Liver (tissue), 9 donors: ENCODE measurements around the gene TMEM229A. TPM values are rescaled to one million over a fixed set of nuclear protein-coding genes. Genes with fewer than 3 reads are reported as not detected.

Source experiments
- DNase-seq: peaks from one replicate; pipeline ENCODE4 v3.0.0-alpha.2; 2017; ENCODE audit warnings: low spot score
- H3K27ac ChIP-seq, 2 donors: one replicate each; pipeline ENCODE4 v1.7.0; 2013; ENCODE audit warnings: inconsistent platforms in 2 of 2, low read length in 2 of 2, control low read depth in 1 of 2, low read depth in 1 of 2, mild to moderate bottlenecking in 1 of 2
- H3K27me3 ChIP-seq, 4 donors: one replicate each; pipeline versions ENCODE4 v1.6.1 to v1.7.0; 2013; ENCODE audit warnings: low read length in 3 of 4, inconsistent platforms in 1 of 4, mild to moderate bottlenecking in 1 of 4, moderate library complexity in 1 of 4; ENCODE audit not compliant: control insufficient read depth in 4 of 4, insufficient read depth in 4 of 4
- H3K36me3 ChIP-seq, 4 donors: one replicate each; pipeline versions ENCODE4 v1.6.1 to v1.7.0; 2013; ENCODE audit warnings: low read length in 3 of 4, mild to moderate bottlenecking in 3 of 4, low read depth in 1 of 4, moderate library complexity in 1 of 4; ENCODE audit not compliant: control insufficient read depth in 4 of 4, insufficient read depth in 3 of 4
- H3K4me1 ChIP-seq, 4 donors: one replicate each; pipeline versions ENCODE4 v1.6.1 to v1.7.0; 2013; ENCODE audit warnings: low read length in 3 of 4, mild to moderate bottlenecking in 3 of 4, moderate library complexity in 1 of 4; ENCODE audit not compliant: control insufficient read depth in 4 of 4, insufficient read depth in 4 of 4
- H3K4me3 ChIP-seq, 3 donors: one replicate each; pipeline versions ENCODE4 v1.6.1 to v1.7.0; 2013; ENCODE audit warnings: low read length in 3 of 3, control low read depth in 1 of 3, low read depth in 1 of 3, mild to moderate bottlenecking in 1 of 3
- H3K9ac ChIP-seq, 2 donors: one replicate each; pipeline ENCODE4 v1.7.0; 2013; ENCODE audit warnings: low read length in 2 of 2, mild to moderate bottlenecking in 2 of 2, moderate library complexity in 2 of 2, control low read depth in 1 of 2, low read depth in 1 of 2
- H3K9me3 ChIP-seq, 4 donors: one replicate each; pipeline versions ENCODE4 v1.6.1 to v1.7.0; 2013; ENCODE audit warnings: low read length in 3 of 4; ENCODE audit not compliant: control insufficient read depth in 4 of 4
- EGR1 ChIP-seq, 2 donors: IDR thresholded peaks; 2 replicates each; pipeline ENCODE4 v1.6.1; 2016 to 2018; ENCODE audit warnings: antibody characterized with exemption in 2 of 2, low read depth in 2 of 2
- FOXA1 ChIP-seq: IDR thresholded peaks from 2 replicates; pipeline ENCODE4 v1.6.1; 2016; ENCODE audit warnings: antibody characterized with exemption
- FOXA2 ChIP-seq: IDR thresholded peaks from 2 replicates; pipeline ENCODE4 v1.6.1; 2016; ENCODE audit warnings: antibody characterized with exemption
- GABPA ChIP-seq, 2 donors: IDR thresholded peaks in 1 of 2; conservative IDR thresholded peaks in 1 of 2; 2 replicates each; pipeline ENCODE4 v1.6.1; 2016; ENCODE audit warnings: antibody characterized with exemption in 2 of 2, mild to moderate bottlenecking in 1 of 2, moderate library complexity in 1 of 2
- HNF4A ChIP-seq, 2 donors: conservative IDR thresholded peaks; 2 replicates each; pipeline ENCODE4 v1.6.1; 2016; ENCODE audit warnings: antibody characterized with exemption in 2 of 2, mild to moderate bottlenecking in 2 of 2
- JUND ChIP-seq, 2 donors: IDR thresholded peaks; 2 replicates each; pipeline ENCODE4 v1.6.1; 2016; ENCODE audit warnings: antibody characterized with exemption in 2 of 2
- MAX ChIP-seq: IDR thresholded peaks from 2 replicates; pipeline ENCODE4 v1.6.1; 2016; ENCODE audit warnings: antibody characterized with exemption
- TAF1 ChIP-seq: conservative IDR thresholded peaks from 2 replicates; pipeline ENCODE4 v1.6.1; 2016; ENCODE audit warnings: antibody characterized with exemption, mild to moderate bottlenecking
- YY1 ChIP-seq: IDR thresholded peaks from 2 replicates; pipeline ENCODE4 v1.6.1; 2016; ENCODE audit warnings: antibody characterized with exemption, mild to moderate bottlenecking
- WGBS: extraction: QIAGEN DNeasy Blood & Tissue Kit; methylation state at CpG from one replicate; pipeline ENCODE4 v1.1.7; 2013; 5-methylcytosine and 5-hydroxymethylcytosine counted together
- polyA plus RNA-seq, 2 donors: library from polyadenylated mRNA; stranded (reverse) in 1 of 2; unstranded in 1 of 2; fragments of 200-250 nt in 1 of 2; fragments of >200 nt in 1 of 2; fragmentation: Nextera tagmentation in 1 of 2; extraction: Ambion mirVana in 1 of 2; gene quantifications; one replicate each; pipeline versions ENCODE4 v1.2.1 to v1.2.3, GENCODE V29; 2013 to 2015
- total RNA-seq, 2 donors: library from RNA; depleted of rRNA; stranded (reverse); fragments of >200 nt; gene quantifications; one replicate each; pipeline ENCODE4 v1.2.3, GENCODE V29; 2014
- TF ChIP-seq, protein P1 (sequence below): IDR thresholded peaks from 2 replicates; pipeline ENCODE4 v1.6.1; 2016; ENCODE audit warnings: antibody characterized with exemption
- TF ChIP-seq, protein P2 (sequence below): IDR thresholded peaks from 2 replicates; pipeline ENCODE4 v1.6.1; 2016; ENCODE audit warnings: antibody characterized with exemption
- TF ChIP-seq, protein P3 (sequence below): IDR thresholded peaks from 2 replicates; pipeline ENCODE4 v1.6.1; 2016; ENCODE audit warnings: antibody characterized with exemption, mild to moderate bottlenecking
- TF ChIP-seq, protein P4 (sequence below): fragments of 150-350 bp; IDR thresholded peaks from 2 replicates; pipeline ENCODE4 v1.5.1; 2017; ENCODE audit warnings: improper control_type of control experiment, low read depth, low read length; ENCODE audit not compliant: missing input control
- donor health status: healthy.
- donor health status: healthy.
- donor health status: healthy.
- donor health status: healthy.
- donor health status: healthy.

TMEM229A gene
- total and polyA plus RNA-seq, 4 donors = 0.23 TPM; not detected in 3

DNA sequence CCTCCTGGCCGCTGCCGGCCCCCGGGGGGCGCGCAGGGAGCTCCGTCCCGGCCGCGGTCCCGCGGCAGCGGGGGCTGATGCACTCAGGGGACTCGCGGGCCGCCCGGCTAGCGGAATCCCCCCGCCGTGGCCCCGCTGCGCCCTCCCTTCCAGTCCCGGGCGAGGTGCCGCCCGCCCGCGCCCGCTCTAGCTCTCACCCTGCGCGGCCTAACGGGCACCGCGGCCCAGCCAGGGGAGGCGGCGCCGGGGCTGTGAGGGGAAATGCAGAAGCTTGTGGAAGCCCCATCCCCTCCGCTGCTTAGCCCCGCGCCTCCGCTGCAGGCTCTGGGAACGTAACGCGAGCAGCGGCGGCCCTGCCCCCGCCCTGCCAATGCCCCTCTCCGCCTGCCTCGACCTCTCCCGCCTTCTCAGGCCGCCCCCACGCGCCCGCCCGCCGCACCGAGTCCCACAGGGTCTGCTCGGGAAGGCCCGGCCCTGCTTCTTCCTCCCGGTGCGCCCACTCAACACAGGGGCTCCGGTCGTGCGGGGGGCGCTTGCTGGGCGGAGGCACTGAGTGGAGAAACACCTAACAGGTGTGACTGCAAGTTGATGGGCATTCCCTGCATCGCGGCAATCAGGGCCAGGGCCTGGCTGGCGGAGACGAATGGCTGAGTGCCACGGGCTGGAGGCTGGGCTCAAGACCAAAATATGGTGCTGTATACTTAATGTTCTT lies 384 bp upstream of the TMEM229A start:
- peaks cover 0 to 19% (median 7%) of the 10 kb centered on the region in 4 donors for H3K27me3 ChIP-seq
- no peak overlapping the region for H3K9ac ChIP-seq
- no peak for DNase-seq
- H3K4me3 ChIP-seq = peak overlapping the region in 1 of 3 donors; percentile 62
- peaks cover 8 to 19% (median 16%) of the 10 kb centered on the region in 4 donors for H3K4me1 ChIP-seq
- TF ChIP-seq YY1 (no peak), MAX (no peak), GABPA (IDR thresholded peaks at IDR 0.05 in 1 of 2, conservative IDR thresholded peaks at IDR 0.05 in 1 of 2) (no peak), FOXA2 (no peak), HNF4A (conservative IDR thresholded peaks at IDR 0.05) (no peak), TAF1 (no peak), FOXA1 (no peak)
- TF ChIP-seq, protein P1, sequence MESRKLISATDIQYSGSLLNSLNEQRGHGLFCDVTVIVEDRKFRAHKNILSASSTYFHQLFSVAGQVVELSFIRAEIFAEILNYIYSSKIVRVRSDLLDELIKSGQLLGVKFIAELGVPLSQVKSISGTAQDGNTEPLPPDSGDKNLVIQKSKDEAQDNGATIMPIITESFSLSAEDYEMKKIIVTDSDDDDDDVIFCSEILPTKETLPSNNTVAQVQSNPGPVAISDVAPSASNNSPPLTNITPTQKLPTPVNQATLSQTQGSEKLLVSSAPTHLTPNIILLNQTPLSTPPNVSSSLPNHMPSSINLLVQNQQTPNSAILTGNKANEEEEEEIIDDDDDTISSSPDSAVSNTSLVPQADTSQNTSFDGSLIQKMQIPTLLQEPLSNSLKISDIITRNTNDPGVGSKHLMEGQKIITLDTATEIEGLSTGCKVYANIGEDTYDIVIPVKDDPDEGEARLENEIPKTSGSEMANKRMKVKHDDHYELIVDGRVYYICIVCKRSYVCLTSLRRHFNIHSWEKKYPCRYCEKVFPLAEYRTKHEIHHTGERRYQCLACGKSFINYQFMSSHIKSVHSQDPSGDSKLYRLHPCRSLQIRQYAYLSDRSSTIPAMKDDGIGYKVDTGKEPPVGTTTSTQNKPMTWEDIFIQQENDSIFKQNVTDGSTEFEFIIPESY = no peak
- TF ChIP-seq, protein P2, sequence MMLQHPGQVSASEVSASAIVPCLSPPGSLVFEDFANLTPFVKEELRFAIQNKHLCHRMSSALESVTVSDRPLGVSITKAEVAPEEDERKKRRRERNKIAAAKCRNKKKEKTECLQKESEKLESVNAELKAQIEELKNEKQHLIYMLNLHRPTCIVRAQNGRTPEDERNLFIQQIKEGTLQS = no peak
- TF ChIP-seq, protein P3, sequence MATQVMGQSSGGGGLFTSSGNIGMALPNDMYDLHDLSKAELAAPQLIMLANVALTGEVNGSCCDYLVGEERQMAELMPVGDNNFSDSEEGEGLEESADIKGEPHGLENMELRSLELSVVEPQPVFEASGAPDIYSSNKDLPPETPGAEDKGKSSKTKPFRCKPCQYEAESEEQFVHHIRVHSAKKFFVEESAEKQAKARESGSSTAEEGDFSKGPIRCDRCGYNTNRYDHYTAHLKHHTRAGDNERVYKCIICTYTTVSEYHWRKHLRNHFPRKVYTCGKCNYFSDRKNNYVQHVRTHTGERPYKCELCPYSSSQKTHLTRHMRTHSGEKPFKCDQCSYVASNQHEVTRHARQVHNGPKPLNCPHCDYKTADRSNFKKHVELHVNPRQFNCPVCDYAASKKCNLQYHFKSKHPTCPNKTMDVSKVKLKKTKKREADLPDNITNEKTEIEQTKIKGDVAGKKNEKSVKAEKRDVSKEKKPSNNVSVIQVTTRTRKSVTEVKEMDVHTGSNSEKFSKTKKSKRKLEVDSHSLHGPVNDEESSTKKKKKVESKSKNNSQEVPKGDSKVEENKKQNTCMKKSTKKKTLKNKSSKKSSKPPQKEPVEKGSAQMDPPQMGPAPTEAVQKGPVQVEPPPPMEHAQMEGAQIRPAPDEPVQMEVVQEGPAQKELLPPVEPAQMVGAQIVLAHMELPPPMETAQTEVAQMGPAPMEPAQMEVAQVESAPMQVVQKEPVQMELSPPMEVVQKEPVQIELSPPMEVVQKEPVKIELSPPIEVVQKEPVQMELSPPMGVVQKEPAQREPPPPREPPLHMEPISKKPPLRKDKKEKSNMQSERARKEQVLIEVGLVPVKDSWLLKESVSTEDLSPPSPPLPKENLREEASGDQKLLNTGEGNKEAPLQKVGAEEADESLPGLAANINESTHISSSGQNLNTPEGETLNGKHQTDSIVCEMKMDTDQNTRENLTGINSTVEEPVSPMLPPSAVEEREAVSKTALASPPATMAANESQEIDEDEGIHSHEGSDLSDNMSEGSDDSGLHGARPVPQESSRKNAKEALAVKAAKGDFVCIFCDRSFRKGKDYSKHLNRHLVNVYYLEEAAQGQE = no peak
- TF ChIP-seq, protein P4, sequence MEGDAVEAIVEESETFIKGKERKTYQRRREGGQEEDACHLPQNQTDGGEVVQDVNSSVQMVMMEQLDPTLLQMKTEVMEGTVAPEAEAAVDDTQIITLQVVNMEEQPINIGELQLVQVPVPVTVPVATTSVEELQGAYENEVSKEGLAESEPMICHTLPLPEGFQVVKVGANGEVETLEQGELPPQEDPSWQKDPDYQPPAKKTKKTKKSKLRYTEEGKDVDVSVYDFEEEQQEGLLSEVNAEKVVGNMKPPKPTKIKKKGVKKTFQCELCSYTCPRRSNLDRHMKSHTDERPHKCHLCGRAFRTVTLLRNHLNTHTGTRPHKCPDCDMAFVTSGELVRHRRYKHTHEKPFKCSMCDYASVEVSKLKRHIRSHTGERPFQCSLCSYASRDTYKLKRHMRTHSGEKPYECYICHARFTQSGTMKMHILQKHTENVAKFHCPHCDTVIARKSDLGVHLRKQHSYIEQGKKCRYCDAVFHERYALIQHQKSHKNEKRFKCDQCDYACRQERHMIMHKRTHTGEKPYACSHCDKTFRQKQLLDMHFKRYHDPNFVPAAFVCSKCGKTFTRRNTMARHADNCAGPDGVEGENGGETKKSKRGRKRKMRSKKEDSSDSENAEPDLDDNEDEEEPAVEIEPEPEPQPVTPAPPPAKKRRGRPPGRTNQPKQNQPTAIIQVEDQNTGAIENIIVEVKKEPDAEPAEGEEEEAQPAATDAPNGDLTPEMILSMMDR = no peak
- no peaks in the 10 kb centered on the region for H3K9me3 ChIP-seq
- no peak overlapping the region for H3K27ac ChIP-seq
- H3K36me3 ChIP-seq = no peaks in the 10 kb centered on the region
- 2% methylated on average over 70 of the region's 70 CpGs for WGBS

DNA sequence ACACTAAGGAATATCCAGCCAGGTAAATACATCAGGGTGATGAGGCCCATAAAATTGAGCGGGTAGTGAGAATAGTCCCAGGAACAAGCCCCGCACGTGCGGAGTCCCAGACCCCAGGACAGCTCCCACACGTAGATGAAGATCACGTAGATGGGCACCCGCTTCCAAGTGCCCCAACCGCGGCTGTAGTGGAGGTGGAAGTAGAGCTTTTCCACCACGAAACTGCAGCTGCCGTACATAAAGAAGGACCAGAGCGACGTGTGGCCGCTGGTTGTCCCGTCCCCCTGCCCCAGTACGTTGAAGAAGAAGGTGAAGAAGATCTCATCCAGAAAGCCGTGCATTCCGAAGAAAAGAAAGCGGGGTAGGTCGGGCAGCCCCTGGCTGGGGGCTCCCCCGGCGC lies 948 bp downstream of the TMEM229A start:
- Histone ChIP-seq H3K36me3 (no peaks in the 10 kb centered on the region), H3K9me3 (no peaks in the 10 kb centered on the region), H3K4me1 (peaks cover 8 to 19% (median 16%) of the 10 kb centered on the region in 4 donors), H3K27ac (no peak overlapping the region), H3K27me3 (peaks cover 0 to 19% (median 7%) of the 10 kb centered on the region in 4 donors), H3K9ac (no peak overlapping the region), H3K4me3 (peak overlapping the region in 1 of 3 donors; percentile 62)
- 2% methylated on average over 22 of the region's 22 CpGs for WGBS
- no peak for DNase-seq
- TF ChIP-seq YY1 (no peak), JUND (IDR thresholded peaks at IDR 0.05) (no peak), TAF1 (no peak), EGR1 (IDR thresholded peaks at IDR 0.05; ENCODE audit: low read depth in 2 of 2) (no peak), HNF4A (conservative IDR thresholded peaks at IDR 0.05) (no peak), FOXA1 (no peak)
- TF ChIP-seq, protein P2 = no peak
- TF ChIP-seq, protein P4 = no peak
- TF ChIP-seq, protein P3 = no peak
